Sigmoid colon (tissue), 7 donors: ENCODE measurements around the gene PNLIPRP3. TPM values are rescaled to one million over a fixed set of nuclear protein-coding genes. Genes with fewer than 3 reads are reported as not detected.
"Not testable (repeated sequence)": the region's sequence is repeated elsewhere in the genome, so short reads cannot be mapped to it uniquely, and the experiment has no call there.

Experiments used
- DNase-seq: peaks from one replicate; pipeline ENCODE4 v3.0.0-alpha.2; 2019
- H3K27ac ChIP-seq, 4 donors: fragments of 200-600 bp; sonication (generic); one replicate each; pipeline ENCODE4 v1.5.1; 2016 to 2019; ENCODE audit warnings: mild to moderate bottlenecking in 1 of 4
- H3K27me3 ChIP-seq, 3 donors: fragments of 200-600 bp; sonication (generic); one replicate each; pipeline ENCODE4 v1.5.1; 2019; ENCODE audit warnings: mild to moderate bottlenecking in 1 of 3
- H3K36me3 ChIP-seq, 4 donors: fragments of 200-600 bp; sonication (generic); one replicate each; pipeline ENCODE4 v1.5.1; 2016 to 2019
- H3K4me1 ChIP-seq, 4 donors: fragments of 200-600 bp; sonication (generic); one replicate each; pipeline ENCODE4 v1.5.1; 2017 to 2019
- H3K4me3 ChIP-seq, 4 donors: fragments of 200-600 bp; sonication (generic); one replicate each; pipeline ENCODE4 v1.5.1; 2017 to 2019; ENCODE audit warnings: mild to moderate bottlenecking in 2 of 4, moderate library complexity in 1 of 4
- H3K9me3 ChIP-seq, 4 donors: fragments of 200-600 bp in 3 of 4; sonication (generic) in 3 of 4; one replicate each; pipeline versions ENCODE4 v1.5.1 to v1.6.1; 2013 to 2019
- EP300 ChIP-seq, 4 donors: sonication (generic); formaldehyde crosslinking; IDR thresholded peaks; one replicate each; pipeline ENCODE4 v1.6.1; 2017; ENCODE audit warnings: antibody characterized with exemption in 4 of 4
- POLR2A ChIP-seq, 2 donors: fragments of 450-650 bp; IDR thresholded peaks; one replicate each; pipeline ENCODE4 v1.6.1; 2016; ENCODE audit warnings: antibody characterized with exemption in 2 of 2, mild to moderate bottlenecking in 2 of 2, moderate library complexity in 2 of 2
- POLR2AphosphoS5 ChIP-seq, 4 donors: sonication (generic); formaldehyde crosslinking; IDR thresholded peaks; one replicate each; pipeline ENCODE4 v1.6.1; 2017; ENCODE audit warnings: antibody characterized with exemption in 4 of 4
- WGBS, 2 donors: extraction: QIAGEN DNeasy Blood & Tissue Kit; methylation state at CpG; one replicate each; pipeline ENCODE4 v1.1.7; 2013; 5-methylcytosine and 5-hydroxymethylcytosine counted together
- intact Hi-C: fragments of 100-400 bp; cut with DNase I; formaldehyde crosslinking; loops from one replicate; pipeline ENCODE4 v1.15.1; 2023
- polyA plus RNA-seq, 3 donors: library from polyadenylated mRNA; stranded (reverse); fragments of 200-250 nt; gene quantifications; one replicate each; pipeline ENCODE4 v1.2.3, GENCODE V29; 2013
- total RNA-seq, 4 donors: library from RNA; depleted of rRNA; stranded (reverse); fragments of >200 nt; gene quantifications; one replicate each; pipeline ENCODE4 v1.1.0, GENCODE V29; 2016
- TF ChIP-seq, protein P1 (sequence below), 4 experiments: fragments of 450-650 bp in 3 of 4; fragments of 200-600 bp in 1 of 4; IDR thresholded peaks; one replicate each; pipeline ENCODE4 v1.5.1; 2016 to 2019; ENCODE audit warnings: antibody characterized with exemption in 4 of 4, mild to moderate bottlenecking in 3 of 4, moderate library complexity in 2 of 4
- donor health status: healthy with polysubstance abuse.
- donor health status: Bipolar disorder and iron deficiency.
- donor health status: healthy.

PNLIPRP3 gene
- under 1 TPM in 1 of 4 donors, not detected in 3; 0.54 TPM for total RNA-seq
- not detected for polyA plus RNA-seq

DNA sequence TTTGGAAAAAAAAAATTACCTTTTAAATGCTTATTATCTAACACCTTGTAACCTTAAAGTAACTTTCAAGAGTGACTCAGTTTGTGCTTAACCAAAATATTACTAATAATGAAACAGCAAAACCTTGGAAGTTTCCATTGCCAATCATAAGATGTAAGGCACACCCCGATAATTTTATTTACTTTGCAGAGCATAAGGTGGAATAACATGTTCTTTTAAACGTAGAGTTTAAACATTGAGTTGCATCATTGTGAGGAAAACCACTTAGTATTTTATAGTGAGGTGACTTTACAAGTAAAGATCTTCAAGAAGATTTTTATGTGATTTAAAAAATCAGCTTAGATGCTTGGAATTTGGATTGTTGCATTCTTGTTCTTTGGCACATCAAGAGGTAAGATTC is at the start of gene PNLIPRP3:
PNLIPRP3 (plus strand) TSS at position 177 of the 400 bp plus-strand sequence; CDS start at position 343, 166 bp downstream.
- no peak within 1 kb of the TSS for H3K4me3 ChIP-seq
- H3K9me3 ChIP-seq = no peaks in the 10 kb centered on the region
- H3K27me3 ChIP-seq = no peaks in the 10 kb centered on the region
- no peak within 1 kb of the TSS for H3K27ac ChIP-seq
- no peak for DNase-seq
- intact Hi-C loops = no loop called here
- H3K4me1 ChIP-seq = no peaks in the 10 kb centered on the region
- H3K36me3 ChIP-seq = no peaks in the 10 kb centered on the region
- TF ChIP-seq POLR2AphosphoS5 (IDR thresholded peaks at IDR 0.05) = no peak
- no peak for TF ChIP-seq POLR2A (IDR thresholded peaks at IDR 0.05)
- TF ChIP-seq EP300 (IDR thresholded peaks at IDR 0.05) = no peak
- TF ChIP-seq, protein P1, sequence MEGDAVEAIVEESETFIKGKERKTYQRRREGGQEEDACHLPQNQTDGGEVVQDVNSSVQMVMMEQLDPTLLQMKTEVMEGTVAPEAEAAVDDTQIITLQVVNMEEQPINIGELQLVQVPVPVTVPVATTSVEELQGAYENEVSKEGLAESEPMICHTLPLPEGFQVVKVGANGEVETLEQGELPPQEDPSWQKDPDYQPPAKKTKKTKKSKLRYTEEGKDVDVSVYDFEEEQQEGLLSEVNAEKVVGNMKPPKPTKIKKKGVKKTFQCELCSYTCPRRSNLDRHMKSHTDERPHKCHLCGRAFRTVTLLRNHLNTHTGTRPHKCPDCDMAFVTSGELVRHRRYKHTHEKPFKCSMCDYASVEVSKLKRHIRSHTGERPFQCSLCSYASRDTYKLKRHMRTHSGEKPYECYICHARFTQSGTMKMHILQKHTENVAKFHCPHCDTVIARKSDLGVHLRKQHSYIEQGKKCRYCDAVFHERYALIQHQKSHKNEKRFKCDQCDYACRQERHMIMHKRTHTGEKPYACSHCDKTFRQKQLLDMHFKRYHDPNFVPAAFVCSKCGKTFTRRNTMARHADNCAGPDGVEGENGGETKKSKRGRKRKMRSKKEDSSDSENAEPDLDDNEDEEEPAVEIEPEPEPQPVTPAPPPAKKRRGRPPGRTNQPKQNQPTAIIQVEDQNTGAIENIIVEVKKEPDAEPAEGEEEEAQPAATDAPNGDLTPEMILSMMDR (IDR thresholded peaks at IDR 0.05) = no peak
- 58 to 76% methylated on average over 2 of the region's 2 CpGs for WGBS, 2 donors

DNA sequence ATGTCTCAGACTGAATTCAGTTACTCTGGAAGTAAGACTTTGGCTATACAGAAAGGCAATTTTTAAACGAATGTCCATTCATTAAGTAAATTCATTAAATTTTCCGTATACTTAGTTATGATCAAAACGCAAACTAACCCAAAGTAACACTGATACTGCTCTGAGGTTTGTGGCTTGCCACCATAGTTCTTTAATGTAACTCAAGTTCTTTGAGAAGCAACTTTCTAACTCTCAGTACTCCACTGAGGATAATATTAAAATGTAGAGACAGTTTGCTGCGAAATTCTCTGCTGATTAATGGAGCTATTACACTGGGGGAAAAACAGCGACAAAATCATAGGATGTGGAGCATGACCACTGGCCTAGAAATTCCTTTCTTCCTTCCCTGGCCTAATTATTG is 45.4 kb upstream of the PNLIPRP3 start:
- no peaks in the 10 kb centered on the region for H3K4me1 ChIP-seq
- intact Hi-C loops = loop anchor here (10.0 kb wide), 2 partner anchors 587 to 1217 kb away; no protein-coding TSS in a partner anchor
- no peaks in the 10 kb centered on the region for H3K9me3 ChIP-seq
- no peak for TF ChIP-seq EP300 (IDR thresholded peaks at IDR 0.05)
- no peak for DNase-seq
- WGBS, 2 donors = 83 to 85% methylated on average over 5 of the region's 5 CpGs
- H3K27me3 ChIP-seq = no peaks in the 10 kb centered on the region
- H3K4me3 ChIP-seq = no peak overlapping the region
- H3K27ac ChIP-seq = no peak overlapping the region
- H3K36me3 ChIP-seq = no peaks in the 10 kb centered on the region

GRCh38 chr10:116385311-116385710 is 42.3 kb upstream of the PNLIPRP3 start:
- Histone ChIP-seq H3K4me3 (no peak overlapping the region), H3K27me3 (no peaks in the 10 kb centered on the region), H3K27ac (no peak overlapping the region), H3K9me3 (no peaks in the 10 kb centered on the region), H3K4me1 (no peaks in the 10 kb centered on the region), H3K36me3 (no peaks in the 10 kb centered on the region)
- TF ChIP-seq POLR2AphosphoS5 (IDR thresholded peaks at IDR 0.05) (no peak), EP300 (IDR thresholded peaks at IDR 0.05) (no peak), POLR2A (IDR thresholded peaks at IDR 0.05) (no peak)
- TF ChIP-seq, protein P1 (IDR thresholded peaks at IDR 0.05) = no peak
- 65 to 76% methylated on average over 2 of the region's 2 CpGs for WGBS, 2 donors
- no peak for DNase-seq
- intact Hi-C loops = loop anchor here (5.0 to 10.0 kb wide), 4 partner anchors 591 to 1221 kb away; no protein-coding TSS in a partner anchor

DNA sequence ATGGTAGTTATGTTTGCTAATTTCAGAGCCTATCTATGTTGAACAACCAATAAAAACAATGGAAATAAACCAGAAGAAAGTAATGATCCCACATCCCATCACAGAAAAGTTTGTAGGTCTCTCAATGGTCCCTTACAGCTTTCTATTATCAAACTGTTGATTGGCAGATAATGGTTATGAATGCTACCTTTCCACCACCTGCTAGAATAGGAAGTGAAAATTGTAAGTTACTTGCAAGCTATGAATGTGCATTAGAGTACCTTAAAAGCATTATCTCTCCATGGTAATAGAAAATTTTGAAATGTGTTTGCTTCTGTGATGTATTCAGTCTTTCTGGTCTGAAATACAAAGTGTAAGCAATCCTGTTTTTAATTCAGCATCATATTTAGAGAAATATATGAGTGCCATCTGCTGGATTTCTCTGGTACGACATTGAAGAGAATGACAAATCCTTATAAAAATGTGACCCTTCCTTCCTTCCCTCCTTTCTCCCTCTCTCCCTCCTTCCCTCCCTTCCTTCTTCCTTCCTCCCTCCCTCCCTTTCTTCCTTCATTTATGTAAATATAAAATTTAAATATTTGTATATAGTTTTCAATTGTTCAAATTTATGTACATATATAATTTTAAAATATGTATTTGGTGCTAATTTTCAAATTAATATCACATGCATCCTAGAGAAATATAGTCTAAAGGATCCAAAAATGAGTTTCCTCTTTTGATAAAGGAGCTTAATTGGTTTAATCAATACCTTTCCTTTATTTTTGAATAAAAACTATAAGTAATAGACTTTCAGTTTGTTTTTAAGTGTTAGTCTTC is 41.4 kb upstream of the PNLIPRP3 start:
- Histone ChIP-seq H3K9me3 (no peaks in the 10 kb centered on the region), H3K27ac (no peak overlapping the region), H3K4me1 (no peaks in the 10 kb centered on the region), H3K27me3 (no peaks in the 10 kb centered on the region), H3K36me3 (no peaks in the 10 kb centered on the region), H3K4me3 (no peak overlapping the region)
- intact Hi-C loops = loop anchor here (5.0 to 10.0 kb wide), 4 partner anchors 591 to 1221 kb away; no protein-coding TSS in a partner anchor
- no peak for TF ChIP-seq POLR2AphosphoS5 (IDR thresholded peaks at IDR 0.05)
- TF ChIP-seq, protein P1 (IDR thresholded peaks at IDR 0.05) = peak; percentile 7 to 56 (median 42)
- no peak for TF ChIP-seq EP300 (IDR thresholded peaks at IDR 0.05)
- no peak for TF ChIP-seq POLR2A (IDR thresholded peaks at IDR 0.05)
- 2% methylated on average over 1 of the region's 1 CpG for WGBS, 2 donors
- no peak for DNase-seq

DNA sequence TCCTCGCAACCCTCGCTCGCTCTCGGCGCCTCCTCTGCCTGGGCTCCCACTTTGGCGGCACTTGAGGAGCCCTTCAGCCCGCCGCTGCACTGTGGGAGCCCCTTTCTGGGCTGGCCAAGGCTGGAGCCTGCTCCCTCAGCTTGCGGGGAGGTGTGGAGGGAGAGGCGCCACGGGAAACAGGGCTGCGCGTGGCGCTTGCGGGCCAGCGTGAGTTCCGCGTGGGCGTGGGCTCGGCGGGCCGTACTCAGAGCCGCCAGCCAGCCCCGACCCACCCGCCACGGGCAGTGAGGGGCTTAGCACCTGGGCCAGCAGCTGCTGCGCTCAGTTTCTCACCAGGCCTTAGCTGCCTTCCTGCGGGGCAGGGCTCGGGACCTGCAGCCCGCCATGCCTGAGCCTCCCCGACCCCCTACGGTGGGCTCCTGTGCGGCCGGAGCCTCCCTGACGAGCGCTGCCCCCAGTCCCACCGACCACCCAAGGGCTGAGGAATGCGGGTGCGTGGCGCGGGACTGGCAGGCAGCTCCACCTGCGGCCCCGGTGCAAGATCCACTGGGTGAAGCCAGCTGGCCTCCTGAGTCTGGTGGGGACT is 34.3 kb upstream of the PNLIPRP3 start:
- WGBS, 2 donors = 93 to 94% methylated on average over 43 of the region's 43 CpGs
- H3K27me3 ChIP-seq, H3K27ac ChIP-seq, H3K4me3 ChIP-seq, H3K9me3 ChIP-seq, H3K36me3 ChIP-seq, H3K4me1 ChIP-seq, intact Hi-C loops: not testable (repeated sequence)
- DNase-seq = peak; percentile 48
